Mucosa of stomach (tissue), 1 donor: ENCODE data around the gene SRP68.
A peak's percentile ranks its signal among the peaks of the same experiment; 100 is the strongest.

Source experiments
- H3K27me3 ChIP-seq: one replicate; pipeline ENCODE4 v1.7.0; 2013; ENCODE audit warnings: mild to moderate bottlenecking, low read length; ENCODE audit not compliant: control insufficient read depth, insufficient read depth
- H3K36me3 ChIP-seq: one replicate; pipeline ENCODE4 v1.7.0; 2013; ENCODE audit warnings: low read length; ENCODE audit not compliant: control insufficient read depth, insufficient read depth
- H3K4me1 ChIP-seq: one replicate; pipeline ENCODE4 v1.7.0; 2013; ENCODE audit warnings: mild to moderate bottlenecking, low read length; ENCODE audit not compliant: control insufficient read depth, insufficient read depth
- H3K4me3 ChIP-seq: one replicate; pipeline ENCODE4 v1.7.0; 2013; ENCODE audit warnings: low read length
- H3K9ac ChIP-seq: one replicate; pipeline ENCODE4 v1.7.0; 2013; ENCODE audit warnings: mild to moderate bottlenecking, low read length, moderate library complexity
- H3K9me3 ChIP-seq: one replicate; pipeline ENCODE4 v1.7.0; 2013; ENCODE audit warnings: mild to moderate bottlenecking, low read length, moderate library complexity; ENCODE audit not compliant: control insufficient read depth
- donor health status: Pancreatic carcinoma.

Gene SRP68

GRCh38 chr17:76102944-76103273 lies 30.6 kb upstream of the SRP68 start:
- peak overlapping the region; percentile 87 for H3K9ac ChIP-seq
- no peaks in the 10 kb centered on the region for H3K27me3 ChIP-seq
- peaks cover 6% of the 10 kb centered on the region for H3K36me3 ChIP-seq
- H3K4me1 ChIP-seq, result peaks cover 26% of the 10 kb centered on the region
- H3K4me3 ChIP-seq, result peak overlapping the region; percentile 92
- no peaks in the 10 kb centered on the region for H3K9me3 ChIP-seq

- peaks cover 12% of the 10 kb centered on the region for H3K36me3 ChIP-seq
- no peak overlapping the region for H3K4me3 ChIP-seq
- no peak overlapping the region for H3K9ac ChIP-seq
- no peaks in the 10 kb centered on the region for H3K27me3 ChIP-seq
- H3K9me3 ChIP-seq, result no peaks in the 10 kb centered on the region
- peaks cover 3% of the 10 kb centered on the region for H3K4me1 ChIP-seq
Observed at GRCh38 chr17:76097716-76098295, 25.5 kb upstream of the SRP68 start.

- Histone ChIP-seq H3K9ac (no peak overlapping the region), H3K36me3 (peaks cover 6% of the 10 kb centered on the region), H3K27me3 (no peaks in the 10 kb centered on the region), H3K4me1 (no peaks in the 10 kb centered on the region), H3K9me3 (no peaks in the 10 kb centered on the region), H3K4me3 (no peak overlapping the region)
Observed at GRCh38 chr17:76095943-76096342, 23.6 kb upstream of the SRP68 start.

- Histone ChIP-seq H3K4me1 (no peaks in the 10 kb centered on the region), H3K4me3 (no peak overlapping the region), H3K27me3 (no peaks in the 10 kb centered on the region), H3K9ac (no peak overlapping the region), H3K36me3 (peaks cover 6% of the 10 kb centered on the region), H3K9me3 (no peaks in the 10 kb centered on the region)
Observed at GRCh38 chr17:76094046-76094445, 21.7 kb upstream of the SRP68 start.

GRCh38 chr17:76092526-76093413 lies 20.5 kb upstream of the SRP68 start:
- Histone ChIP-seq H3K9ac (no peak overlapping the region), H3K4me1 (no peaks in the 10 kb centered on the region), H3K27me3 (no peaks in the 10 kb centered on the region), H3K36me3 (peaks cover 6% of the 10 kb centered on the region), H3K9me3 (no peaks in the 10 kb centered on the region), H3K4me3 (no peak overlapping the region)

- H3K27me3 ChIP-seq, result no peaks in the 10 kb centered on the region
- no peaks in the 10 kb centered on the region for H3K9me3 ChIP-seq
- H3K36me3 ChIP-seq, result peaks cover 6% of the 10 kb centered on the region
- no peak overlapping the region for H3K9ac ChIP-seq
- H3K4me3 ChIP-seq, result no peak overlapping the region
- no peaks in the 10 kb centered on the region for H3K4me1 ChIP-seq
Observed at GRCh38 chr17:76091526-76092286, 19.4 kb upstream of the SRP68 start.

GRCh38 chr17:76090517-76091129 lies 18.3 kb upstream of the SRP68 start:
- Histone ChIP-seq H3K4me1 (no peaks in the 10 kb centered on the region), H3K4me3 (no peak overlapping the region), H3K36me3 (peaks cover 8% of the 10 kb centered on the region), H3K27me3 (no peaks in the 10 kb centered on the region), H3K9me3 (no peaks in the 10 kb centered on the region), H3K9ac (no peak overlapping the region)

GRCh38 chr17:76089680-76090516 lies 17.6 kb upstream of the SRP68 start:
- H3K9me3 ChIP-seq, result no peaks in the 10 kb centered on the region
- no peaks in the 10 kb centered on the region for H3K4me1 ChIP-seq
- H3K4me3 ChIP-seq, result no peak overlapping the region
- no peaks in the 10 kb centered on the region for H3K27me3 ChIP-seq
- H3K36me3 ChIP-seq, result peaks cover 8% of the 10 kb centered on the region
- no peak overlapping the region for H3K9ac ChIP-seq

- Histone ChIP-seq H3K27me3 (no peaks in the 10 kb centered on the region), H3K9ac (no peak overlapping the region)
Observed at GRCh38 chr17:76088868-76089576, 16.7 kb upstream of the SRP68 start.

GRCh38 chr17:76088041-76088867 lies 15.9 kb upstream of the SRP68 start:
- Histone ChIP-seq H3K27me3 (no peaks in the 10 kb centered on the region), H3K36me3 (peaks cover 3% of the 10 kb centered on the region), H3K9ac (no peak overlapping the region), H3K4me1 (no peaks in the 10 kb centered on the region), H3K4me3 (no peak overlapping the region), H3K9me3 (no peaks in the 10 kb centered on the region)

More at GRCh38 chr17:76088868-76089576, 16.7 kb upstream of the SRP68 start:
- H3K4me3 ChIP-seq, result no peak overlapping the region
- no peaks in the 10 kb centered on the region for H3K4me1 ChIP-seq
- no peaks in the 10 kb centered on the region for H3K9me3 ChIP-seq
- H3K36me3 ChIP-seq, result peaks cover 5% of the 10 kb centered on the region
